ENCODE data around the gene TMEM239.
"Not testable (repeated sequence)": the region's sequence is repeated elsewhere in the genome, so short reads cannot be mapped to it uniquely, and the experiment has no call there.

Gene TMEM239

DNA sequence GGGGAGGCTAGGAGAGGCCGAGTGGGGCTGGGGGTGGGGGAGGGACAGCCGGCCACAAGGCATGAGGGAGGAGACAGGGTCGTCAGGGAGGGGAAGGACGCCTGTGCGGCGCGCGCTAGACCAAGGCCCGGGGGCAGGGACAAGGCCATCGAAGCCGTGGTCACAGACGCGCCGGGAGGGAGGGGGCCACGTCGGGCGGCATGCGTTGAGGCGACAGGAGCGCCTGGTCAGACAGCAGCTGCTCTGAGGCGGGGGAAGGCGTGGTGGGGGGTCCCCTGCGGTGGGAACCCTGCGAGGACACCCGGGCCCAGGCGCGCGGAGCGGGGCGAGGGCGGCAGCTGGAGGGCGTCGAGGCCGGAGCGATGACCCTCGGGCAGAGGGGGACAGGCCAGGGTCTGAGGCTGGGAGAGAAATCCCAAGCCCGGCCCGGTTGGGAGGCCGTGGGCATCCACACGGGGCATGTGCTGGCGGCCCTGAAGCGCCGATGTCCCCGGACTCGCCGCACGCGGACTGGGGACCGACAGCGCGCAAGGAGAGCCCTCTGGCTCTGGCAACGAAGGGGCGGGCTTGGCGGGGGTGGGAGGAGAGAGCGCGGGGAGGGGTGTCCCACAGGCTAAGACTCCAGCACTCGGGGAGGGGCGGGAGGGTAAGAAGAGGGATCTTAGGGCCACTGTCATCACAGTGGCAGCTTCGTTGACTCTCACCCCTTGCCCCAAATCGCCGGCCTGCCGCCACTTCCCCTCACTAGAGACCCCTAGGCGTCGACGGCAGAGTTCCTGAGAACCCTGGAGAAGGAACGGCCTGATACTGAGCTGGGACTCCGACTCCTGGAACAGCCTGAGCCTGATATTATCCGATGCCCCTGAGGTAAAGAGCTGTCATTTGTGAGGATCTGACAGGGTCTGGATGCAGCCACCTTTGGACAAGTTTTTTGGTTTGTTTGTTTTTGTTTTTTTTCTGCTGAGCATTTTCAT, 5.0 kb downstream of the TMEM239 start:
- no peak for FAIRE-seq

- FAIRE-seq, result no peak
Measured at GRCh38 chr20:2822073-2822472, 5.9 kb downstream of the TMEM239 start.

GRCh38 chr20:2825761-2826160, 9.6 kb downstream of the TMEM239 start:
- FAIRE-seq, result no peak

DNA sequence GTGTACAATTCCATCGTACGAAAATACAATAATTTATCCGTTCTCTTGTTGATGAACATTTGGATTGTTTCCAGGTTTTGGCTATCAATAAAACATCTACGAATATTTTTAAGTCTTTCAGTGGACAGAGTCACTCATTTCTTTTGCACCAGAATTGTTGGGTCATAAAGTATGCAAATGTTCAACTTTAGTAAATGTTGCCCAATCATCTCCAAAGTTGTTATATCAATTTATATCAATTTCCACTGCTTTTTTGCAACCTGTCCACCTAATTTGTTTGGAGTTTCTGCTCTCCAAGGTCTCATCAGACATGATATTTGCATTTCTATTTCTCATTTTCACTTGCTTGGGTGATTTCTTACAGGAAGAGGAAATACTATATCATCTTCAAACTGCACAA, 10.5 kb downstream of the TMEM239 start:
- no peak for FAIRE-seq

- FAIRE-seq, result no peak
Measured at GRCh38 chr20:2829376-2829775, 13.2 kb downstream of the TMEM239 start.

GRCh38 chr20:2831206-2831605, 15.0 kb downstream of the TMEM239 start:
- not testable (repeated sequence) for FAIRE-seq

- FAIRE-seq, result no peak
Measured at GRCh38 chr20:2833761-2834160, 17.6 kb downstream of the TMEM239 start.

- FAIRE-seq, result no peak
Measured at GRCh38 chr20:2834401-2835110, 18.4 kb downstream of the TMEM239 start.

GRCh38 chr20:2835331-2835796, 19.2 kb downstream of the TMEM239 start:
- no peak for FAIRE-seq

GRCh38 chr20:2836035-2836434, 19.9 kb downstream of the TMEM239 start:
- FAIRE-seq, result no peak

DNA sequence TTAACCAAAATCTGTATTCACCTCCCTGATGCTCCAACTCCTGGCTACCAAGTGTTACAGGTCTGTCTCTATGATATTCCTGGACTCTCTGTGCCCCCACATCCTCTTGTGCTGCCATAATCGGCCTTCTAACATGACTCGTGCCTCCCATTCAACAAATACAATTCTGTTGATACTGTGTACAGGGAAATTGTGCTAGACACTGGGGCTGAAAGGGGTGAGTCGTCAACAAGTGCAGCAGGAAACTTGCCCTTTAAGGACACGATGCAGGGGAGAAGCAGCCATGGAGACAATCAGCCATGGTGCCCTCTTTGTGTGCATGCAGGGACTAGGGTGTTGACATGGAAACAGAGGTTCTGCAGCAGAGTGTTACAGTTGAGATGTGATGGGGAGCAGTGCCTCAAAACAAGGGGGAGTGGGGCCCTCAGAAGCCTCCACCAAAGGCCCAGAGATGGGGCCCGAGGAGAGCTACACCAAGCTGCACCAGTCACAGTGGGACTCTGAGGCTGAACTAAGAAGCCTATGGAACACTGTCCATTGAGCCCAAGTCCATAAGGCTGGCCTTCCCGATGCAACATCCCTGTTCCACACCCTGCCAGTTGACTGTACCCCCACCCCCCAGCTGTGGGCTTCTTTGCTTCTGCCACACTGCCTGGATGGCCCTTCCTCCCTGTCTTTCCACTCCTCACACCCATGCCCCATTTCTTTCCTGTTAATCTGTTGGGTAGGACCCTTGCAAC, 21.2 kb downstream of the TMEM239 start:
- FAIRE-seq, result no peak

- no peak for FAIRE-seq
Measured at GRCh38 chr20:2838170-2838797, 22.1 kb downstream of the TMEM239 start.

DNA sequence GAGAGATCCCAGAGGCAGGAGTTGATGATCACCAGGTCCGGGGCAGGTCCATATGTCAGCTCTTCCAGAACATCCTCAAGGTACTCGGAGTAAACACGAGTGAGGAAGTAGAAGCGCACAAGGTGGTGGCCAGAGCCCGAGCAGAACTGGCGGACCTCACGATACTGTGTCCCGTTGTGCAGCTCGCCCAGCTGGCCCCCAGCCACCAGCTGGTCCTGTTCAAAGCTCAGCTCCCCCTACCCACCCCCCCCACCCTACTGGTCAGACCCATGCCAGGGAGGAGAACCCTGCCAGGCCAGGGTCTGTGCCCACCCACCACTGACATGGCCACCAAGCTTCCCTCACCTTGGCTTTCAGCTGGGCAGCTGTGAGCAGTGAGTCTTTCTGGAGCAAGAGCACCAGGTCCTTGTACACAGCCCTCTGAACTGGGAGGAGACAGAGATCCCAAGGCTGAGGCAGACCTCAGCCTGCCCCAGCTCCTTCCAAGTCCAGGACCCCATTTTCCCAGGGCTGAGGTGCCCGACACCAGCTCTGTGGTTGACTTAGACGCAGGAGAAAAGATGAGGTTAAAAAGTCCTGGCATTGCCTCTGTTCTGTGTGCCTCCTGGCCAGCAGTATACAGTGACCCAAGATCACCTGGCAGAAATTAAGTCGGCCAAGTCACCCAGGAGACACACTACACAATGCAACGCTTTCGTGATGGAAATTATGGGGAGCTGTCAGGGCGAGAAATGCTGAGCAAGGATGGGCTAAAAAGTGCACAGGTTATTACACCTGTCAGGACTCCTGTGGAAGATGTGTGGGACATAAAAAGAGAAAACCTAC, 22.9 kb downstream of the TMEM239 start:
- FAIRE-seq, result no peak

- FAIRE-seq, result no peak
Measured at GRCh38 chr20:2839732-2840137, 23.6 kb downstream of the TMEM239 start.

GRCh38 chr20:2840138-2840966, 24.2 kb downstream of the TMEM239 start, which contains the start of the genes PCED1A and VPS16:
TSS of gene PCED1A (minus strand) at chr20:2840655. CDS start at chr20:2839912, 743 bp downstream.
TSS of gene VPS16 (plus strand) at chr20:2840745. CDS start at chr20:2840775, 30 bp downstream.
- FAIRE-seq, result no peak

DNA sequence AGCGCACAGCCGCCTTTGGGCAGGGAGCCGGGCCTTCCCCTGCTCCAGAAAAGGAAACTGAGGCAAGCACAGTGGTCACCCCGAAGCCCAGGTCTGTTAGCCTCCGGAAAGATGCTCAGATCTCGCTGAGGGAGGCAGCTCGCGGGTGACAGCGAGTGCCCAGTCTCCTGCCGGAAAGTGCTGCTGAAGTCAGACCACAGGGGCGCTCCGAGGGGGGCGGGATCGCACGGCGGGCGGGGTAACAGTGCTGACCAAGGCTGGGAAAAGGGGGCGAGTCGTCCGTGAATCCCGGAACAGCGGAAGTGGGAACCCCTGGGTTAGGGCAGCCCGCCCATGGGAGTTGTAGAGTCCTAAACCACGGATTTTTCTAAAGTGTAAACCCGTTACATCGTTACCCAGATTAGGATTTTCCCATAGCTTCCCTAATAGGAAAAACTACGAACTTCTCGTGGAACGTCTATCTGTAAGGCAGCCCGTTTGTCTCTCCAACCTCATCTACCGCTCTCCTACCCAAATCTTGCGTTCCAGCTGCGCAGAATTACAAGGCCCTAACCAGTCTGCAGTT, 24.9 kb downstream of the TMEM239 start:
- no peak for FAIRE-seq

DNA sequence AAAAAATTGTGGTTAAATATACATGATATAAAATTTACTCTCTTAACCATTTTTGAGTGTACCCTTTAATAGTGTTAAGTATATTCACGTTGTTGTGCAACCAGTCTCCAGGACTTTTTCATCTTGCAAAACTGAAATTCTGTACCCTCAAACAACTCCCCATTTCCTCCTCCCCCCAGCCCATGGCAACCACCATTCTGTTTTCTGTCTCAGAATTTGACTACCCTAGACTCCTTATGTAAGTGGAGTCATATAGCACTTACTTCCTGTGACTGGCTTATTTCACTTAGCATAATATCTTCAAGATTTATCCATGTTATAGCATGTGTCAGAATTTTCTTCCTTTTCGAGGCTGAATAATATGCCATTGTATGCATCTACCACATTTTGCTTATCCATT, 29.4 kb downstream of the TMEM239 start:
- no peak for FAIRE-seq

- no peak for FAIRE-seq
Measured at GRCh38 chr20:2846698-2847097, 30.5 kb downstream of the TMEM239 start.

- FAIRE-seq, result no peak
Measured at GRCh38 chr20:2847802-2848201, 31.6 kb downstream of the TMEM239 start.

GRCh38 chr20:2849529-2849928, 33.4 kb downstream of the TMEM239 start:
- FAIRE-seq, result no peak

Measured in A204.1 (cell line).